Stimulated activated naive CD8-positive, alpha-beta T cell treated with anti-CD3 and anti-CD28 coated beads, Interleukin-15, amount 100 ng/mL, for 72 hours (primary cell): ENCODE measurements around the gene ACRBP.

Experiments
- ATAC-seq: fragments of 150-1000 bp; cut with Tn5 transposase; 2 replicates; pipeline ENCODE4 v1.10.0; 2021; ENCODE audit warnings: mild to moderate bottlenecking, moderate library complexity
- DNase-seq, 2 donors: peaks; one replicate each; pipeline ENCODE4 v3.0.0; 2021 to 2022
- H3K27ac Mint-ChIP-seq, 2 donors: one replicate each; pipeline ENCODE4 v1.8.0; 2022; ENCODE audit warnings: mild to moderate bottlenecking in 2 of 2, mixed read lengths in 2 of 2, moderate library complexity in 2 of 2
- H3K27me3 Mint-ChIP-seq: one replicate; pipeline ENCODE4 v1.8.0; 2022; ENCODE audit warnings: mixed read lengths
- H3K4me1 Mint-ChIP-seq: one replicate; pipeline ENCODE4 v1.8.0; 2022; ENCODE audit warnings: mild to moderate bottlenecking, mixed read lengths
- H3K4me3 Mint-ChIP-seq, 2 donors: one replicate each; pipeline ENCODE4 v1.8.0; 2022; ENCODE audit warnings: mild to moderate bottlenecking in 2 of 2, mixed read lengths in 2 of 2, moderate library complexity in 1 of 2
- H3K9me3 Mint-ChIP-seq, 2 donors: one replicate each; pipeline ENCODE4 v1.8.0; 2022; ENCODE audit warnings: mixed read lengths in 2 of 2

ACRBP gene

DNA sequence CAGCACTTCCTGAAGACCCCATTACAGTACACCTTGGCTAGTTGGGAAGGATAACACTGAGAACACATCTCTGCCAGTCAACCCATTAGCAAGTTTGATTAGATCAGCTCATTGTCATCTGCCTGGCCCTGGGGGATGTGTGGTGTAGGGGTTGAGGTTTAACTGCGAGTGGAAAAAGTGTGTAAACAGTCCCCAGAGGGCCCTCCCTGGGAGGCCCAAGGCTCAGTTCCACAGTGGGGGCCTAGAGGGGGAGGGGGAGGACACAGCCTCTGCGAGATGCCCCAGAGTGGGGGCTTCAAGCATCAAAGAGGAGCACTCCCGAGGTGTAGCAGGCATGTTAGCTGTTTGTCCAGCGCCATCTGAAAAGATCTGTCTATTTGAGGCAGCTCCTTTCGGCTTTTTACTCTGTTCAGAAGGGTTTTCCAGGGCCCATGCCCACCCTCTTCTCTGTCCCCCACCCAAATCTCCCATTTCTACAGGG is 11.8 kb downstream of the ACRBP start:
- no peaks in the 10 kb centered on the region for H3K27me3 Mint-ChIP-seq
- peaks cover 80% of the 10 kb centered on the region for H3K4me1 Mint-ChIP-seq
- peak overlapping the region; percentile 85 to 88 for H3K4me3 Mint-ChIP-seq
- DNase-seq (peak; percentile 70 to 82), ATAC-seq (peak; percentile 91)
- no peaks in the 10 kb centered on the region for H3K9me3 Mint-ChIP-seq
- peak overlapping the region; percentile 93 to 97 for H3K27ac Mint-ChIP-seq

DNA sequence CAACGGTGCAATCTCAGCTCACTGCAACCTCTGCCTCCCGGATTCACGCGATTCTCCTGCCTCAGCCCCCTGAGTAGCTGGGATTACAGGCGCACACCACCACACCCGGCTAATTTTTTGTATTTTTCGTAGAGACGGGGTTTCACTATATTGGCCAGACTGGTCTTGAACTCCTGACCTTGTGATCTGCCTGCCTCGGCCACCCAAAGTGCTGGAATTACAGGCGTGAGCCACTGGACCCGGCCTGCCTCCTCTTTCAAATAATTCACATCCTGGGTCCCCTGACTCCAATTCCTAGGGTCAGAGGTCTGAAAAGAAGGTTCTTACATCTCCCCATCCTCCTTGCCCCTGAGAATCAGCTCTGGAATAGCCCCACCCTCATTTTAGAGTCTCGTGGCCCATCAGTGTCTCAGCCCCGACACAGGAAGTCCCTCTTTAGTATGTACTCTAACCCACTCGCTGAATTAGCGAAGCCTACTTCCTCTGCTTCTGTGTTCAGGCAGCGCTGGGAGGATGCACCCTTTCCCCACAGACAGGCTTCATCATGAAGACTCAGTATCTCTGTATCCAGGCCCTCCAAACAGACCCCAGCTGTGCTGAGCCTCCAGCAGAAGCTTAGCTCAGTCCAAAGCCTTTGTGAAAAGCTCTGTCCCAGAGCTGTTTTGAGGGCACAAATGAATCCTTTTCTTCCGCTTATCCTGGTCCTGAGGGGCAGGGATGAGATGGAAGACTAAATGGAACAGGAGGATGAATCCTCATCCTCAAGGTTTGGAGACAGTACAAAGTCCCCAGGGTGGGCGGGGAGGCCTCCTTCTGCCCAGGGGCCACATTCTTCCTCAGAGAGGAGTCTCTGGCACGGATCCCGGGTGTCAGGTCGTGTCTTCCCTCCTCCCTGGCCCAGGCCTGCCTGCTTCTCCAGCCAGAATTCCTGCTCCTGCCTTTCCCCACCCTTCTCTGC is 14.9 kb downstream of the ACRBP start:
- H3K9me3 Mint-ChIP-seq: no peaks in the 10 kb centered on the region
- H3K27ac Mint-ChIP-seq: peak overlapping the region; percentile 98 to 99
- H3K4me3 Mint-ChIP-seq: peak overlapping the region; percentile 83 to 92
- H3K4me1 Mint-ChIP-seq: peaks cover 77% of the 10 kb centered on the region
- DNase-seq: peak; percentile 52 to 63
- peak; percentile 67 for ATAC-seq
- H3K27me3 Mint-ChIP-seq: no peaks in the 10 kb centered on the region

DNA sequence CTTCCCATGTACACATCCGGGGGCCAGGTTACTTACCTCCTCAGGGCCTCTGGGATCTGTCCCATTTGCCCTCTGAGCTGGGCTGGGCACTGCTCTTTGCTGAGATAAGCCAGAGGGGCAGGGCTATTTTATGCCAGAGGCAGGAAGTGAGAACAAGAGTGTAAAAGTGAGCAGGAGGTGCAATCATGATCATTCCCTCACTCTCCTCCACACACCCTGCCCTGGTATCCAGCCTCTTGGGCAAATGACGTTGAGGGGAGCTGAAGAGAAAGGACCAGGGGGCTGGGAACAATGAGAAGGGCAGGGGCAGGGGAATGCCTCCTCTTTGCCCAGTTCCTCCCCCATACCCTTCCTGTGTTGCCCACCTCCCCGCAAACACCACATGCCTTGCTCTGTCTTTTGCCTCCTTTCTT is 15.7 kb downstream of the ACRBP start:
- no peaks in the 10 kb centered on the region for H3K9me3 Mint-ChIP-seq
- peak overlapping the region; percentile 83 to 92 for H3K4me3 Mint-ChIP-seq
- H3K4me1 Mint-ChIP-seq: peaks cover 82% of the 10 kb centered on the region
- no peaks in the 10 kb centered on the region for H3K27me3 Mint-ChIP-seq
- no peak for DNase-seq
- peak; percentile 24 for ATAC-seq
- peak overlapping the region; percentile 98 to 99 for H3K27ac Mint-ChIP-seq

DNA sequence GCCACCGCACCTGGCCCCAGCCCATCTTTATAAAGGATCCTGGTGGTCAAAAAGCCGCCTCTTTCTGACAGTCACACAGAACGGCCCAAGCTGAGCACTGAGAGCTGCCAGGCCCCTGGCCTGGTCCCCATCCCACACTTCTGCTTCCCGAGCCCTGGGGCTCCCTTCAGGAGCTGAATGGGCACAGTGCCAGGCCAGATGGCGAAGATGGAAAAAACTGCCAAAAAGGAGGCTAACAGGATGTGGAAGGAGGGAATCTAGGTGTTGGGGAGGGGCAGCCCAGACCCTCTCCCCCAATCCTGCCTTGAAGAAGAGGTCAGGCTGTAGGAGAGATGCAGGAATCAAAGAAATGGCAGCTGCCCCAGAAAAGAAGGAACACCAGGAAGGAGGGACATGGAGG is 16.5 kb downstream of the ACRBP start:
- no peak for ATAC-seq
- Mint-ChIP-seq H3K9me3 (no peaks in the 10 kb centered on the region), H3K4me1 (peaks cover 79% of the 10 kb centered on the region), H3K4me3 (peak overlapping the region; percentile 83 to 92), H3K27ac (peak overlapping the region; percentile 53 to 98), H3K27me3 (no peaks in the 10 kb centered on the region)
- no peak for DNase-seq

DNA sequence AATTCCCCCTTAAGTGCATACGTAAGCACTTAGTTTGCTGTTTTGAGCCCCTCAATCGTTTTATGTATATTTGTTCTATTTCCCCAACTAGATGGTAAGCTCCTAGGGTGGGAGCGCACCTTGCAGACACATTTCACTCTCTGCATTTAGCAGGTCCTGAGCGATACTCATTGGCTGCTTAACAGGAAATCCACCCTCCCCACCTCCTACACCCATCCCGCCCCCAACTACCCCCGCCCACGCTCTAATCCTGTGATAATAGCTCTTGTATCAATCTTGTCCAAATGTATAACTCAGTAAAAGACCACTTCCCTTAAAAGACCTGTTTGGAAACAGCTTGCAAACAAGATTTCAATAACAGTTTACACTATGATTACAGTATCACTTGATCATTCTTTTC is 19.6 kb downstream of the ACRBP start:
- no peak for DNase-seq
- Mint-ChIP-seq H3K9me3 (no peaks in the 10 kb centered on the region), H3K4me1 (peaks cover 55% of the 10 kb centered on the region), H3K27ac (peak overlapping the region; percentile 84 to 89), H3K4me3 (peak overlapping the region; percentile 75 to 84), H3K27me3 (no peaks in the 10 kb centered on the region)
- ATAC-seq: peak; percentile 71

DNA sequence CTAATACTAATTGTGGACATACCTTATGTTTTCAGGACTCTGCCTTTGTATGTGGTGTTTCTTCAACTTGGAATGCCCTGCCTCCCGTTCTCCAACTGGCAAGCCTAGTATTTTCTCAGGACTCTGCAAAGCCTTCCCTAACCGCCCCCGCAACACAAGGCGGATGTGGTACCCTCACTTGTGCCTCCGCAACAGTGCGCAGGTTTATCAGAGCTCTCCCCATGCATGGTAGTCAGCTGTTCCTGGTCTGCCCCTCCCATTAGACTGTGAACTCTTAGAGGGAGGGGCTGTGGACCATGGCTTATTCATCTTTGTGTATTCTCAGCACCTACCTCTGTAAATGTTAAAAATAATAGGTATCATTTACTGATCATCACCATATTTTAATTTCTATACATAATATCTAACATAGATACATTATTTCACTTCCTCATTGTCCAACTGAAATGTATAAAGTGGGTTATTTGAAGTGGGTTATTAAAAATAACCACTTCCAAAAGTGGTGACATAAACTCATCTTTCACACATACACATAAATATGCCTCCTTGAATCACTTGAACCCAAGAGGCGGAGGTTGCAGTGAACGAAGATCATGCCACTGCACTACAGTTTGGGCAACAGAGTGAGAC is 20.5 kb downstream of the ACRBP start:
- H3K27me3 Mint-ChIP-seq: no peaks in the 10 kb centered on the region
- ATAC-seq (peak; percentile 52), DNase-seq (no peak)
- no peaks in the 10 kb centered on the region for H3K9me3 Mint-ChIP-seq
- H3K27ac Mint-ChIP-seq: peak overlapping the region in 1 of 2 donors; percentile 73
- peaks cover 47% of the 10 kb centered on the region for H3K4me1 Mint-ChIP-seq
- peak overlapping the region; percentile 20 to 75 for H3K4me3 Mint-ChIP-seq

DNA sequence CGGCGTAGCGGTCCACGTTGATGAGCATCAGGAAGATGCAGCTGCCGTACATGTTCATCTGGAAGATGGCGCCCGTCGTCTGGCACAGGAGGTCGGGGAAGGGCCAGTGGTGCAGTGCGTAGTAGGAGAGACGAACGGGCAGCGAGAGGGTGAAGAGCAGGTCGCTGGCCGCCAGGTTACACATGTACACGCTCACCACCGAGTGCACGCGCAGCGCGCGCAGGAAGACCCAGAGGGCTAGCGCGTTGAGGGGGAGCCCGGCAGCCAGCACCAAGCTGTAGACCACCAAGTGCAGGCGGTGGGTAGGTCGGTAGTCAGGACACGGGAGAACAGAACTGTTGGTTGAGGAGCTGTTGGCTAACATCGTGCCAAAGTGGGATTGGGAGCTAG is 26.4 kb downstream of the ACRBP start:
- Mint-ChIP-seq H3K4me1 (peaks cover 23% of the 10 kb centered on the region), H3K27ac (peak overlapping the region in 1 of 2 donors; percentile 90), H3K27me3 (no peaks in the 10 kb centered on the region), H3K4me3 (peak overlapping the region; percentile 17 to 62), H3K9me3 (no peaks in the 10 kb centered on the region)
- DNase-seq (no peak), ATAC-seq (no peak)

DNA sequence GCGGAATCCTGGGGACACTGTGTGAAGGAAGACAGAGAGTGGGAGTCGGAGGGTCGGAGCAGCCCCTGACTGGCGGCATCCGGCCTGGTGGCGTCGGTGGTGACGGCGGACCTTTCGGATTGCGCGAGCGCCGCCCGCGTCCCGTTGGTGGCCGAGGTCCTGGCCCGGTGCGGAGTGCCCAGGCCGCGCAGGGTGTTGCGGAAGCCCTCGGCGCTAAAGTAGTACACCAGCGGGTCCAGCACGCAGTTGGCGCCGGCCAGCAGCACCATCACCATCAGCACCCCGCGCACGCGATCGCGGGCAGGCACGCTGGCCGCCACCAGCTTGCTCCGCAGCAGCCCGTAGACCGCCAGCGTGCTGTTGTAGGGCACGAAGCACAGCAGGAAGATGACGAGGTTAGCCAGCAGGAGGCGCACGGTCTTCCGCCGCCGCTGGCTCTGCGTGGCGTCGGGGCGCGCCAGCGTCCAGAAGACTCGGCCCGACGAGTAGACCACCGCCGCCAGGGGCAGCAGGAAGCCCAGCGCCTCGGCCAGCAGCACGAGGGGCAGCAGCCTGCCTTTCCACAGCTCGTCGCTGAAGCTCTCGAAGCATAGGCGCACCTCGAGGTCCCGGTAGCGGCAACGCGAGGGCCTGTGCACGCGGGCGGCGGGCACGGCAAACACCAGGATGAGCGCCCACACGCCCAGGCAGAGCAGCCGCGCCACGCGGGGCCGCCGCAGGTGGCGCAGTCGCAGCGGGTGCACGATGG is 26.9 kb downstream of the ACRBP start:
- H3K4me1 Mint-ChIP-seq: peaks cover 23% of the 10 kb centered on the region
- no peaks in the 10 kb centered on the region for H3K9me3 Mint-ChIP-seq
- DNase-seq (peak; percentile 57), ATAC-seq (peak; percentile 81)
- peak overlapping the region; percentile 49 to 62 for H3K4me3 Mint-ChIP-seq
- H3K27ac Mint-ChIP-seq: peak overlapping the region in 1 of 2 donors; percentile 90
- H3K27me3 Mint-ChIP-seq: no peaks in the 10 kb centered on the region

DNA sequence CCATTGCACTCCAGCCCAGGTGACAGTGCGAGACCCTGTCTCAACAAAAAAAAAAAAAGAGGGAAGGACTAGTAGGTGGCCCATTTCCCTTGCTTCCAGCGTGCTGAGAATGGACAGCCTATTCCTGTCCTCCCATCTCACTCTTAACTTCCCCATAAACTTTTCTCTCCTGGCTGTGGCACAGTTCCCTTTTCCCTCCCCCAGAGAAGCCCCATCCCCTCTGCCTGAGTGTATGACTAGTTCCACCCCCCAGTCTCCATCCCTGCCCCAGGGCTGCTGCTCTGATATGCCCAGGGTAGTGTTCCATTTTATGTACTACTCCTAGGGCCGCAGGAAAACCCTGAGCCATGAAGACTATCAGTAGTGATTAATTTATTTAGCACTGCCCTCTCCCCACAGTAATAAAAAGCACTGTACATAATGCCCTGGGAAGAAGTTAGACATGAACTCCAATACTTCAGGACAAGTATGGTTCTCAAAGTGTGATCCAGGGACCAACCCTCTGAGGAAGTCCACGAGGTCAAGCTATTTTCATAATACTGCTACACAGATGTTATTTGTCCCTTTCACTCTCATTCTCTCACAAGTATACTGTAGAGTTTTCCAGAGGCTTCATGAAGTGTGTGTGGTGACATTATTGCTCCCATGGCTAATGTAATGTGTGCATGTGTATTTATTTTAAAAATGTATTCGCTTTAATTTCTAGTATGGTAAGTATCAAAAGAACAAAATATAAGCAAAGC is 28.6 kb downstream of the ACRBP start:
- no peak for ATAC-seq
- H3K27ac Mint-ChIP-seq: no peak overlapping the region

DNA sequence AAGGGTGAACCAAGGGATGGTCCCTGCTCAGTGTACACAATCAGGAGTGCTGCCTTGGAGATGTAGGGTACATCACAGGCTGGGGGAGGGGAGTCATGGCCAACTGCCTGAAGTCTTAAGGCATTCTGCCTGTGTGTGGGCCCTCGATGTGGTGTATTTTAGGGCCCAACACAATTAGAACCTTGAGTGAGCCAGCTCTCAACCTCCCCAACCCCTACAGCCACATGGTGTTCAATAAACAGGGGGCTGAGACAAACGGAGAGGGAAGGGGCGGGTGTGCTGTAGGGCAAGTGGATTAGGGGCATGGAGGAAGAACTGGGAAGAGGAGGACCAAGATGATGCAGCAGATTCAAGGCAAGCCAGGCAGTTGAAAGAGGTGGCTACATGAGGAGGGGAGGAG is 31.4 kb downstream of the ACRBP start:
- H3K9me3 Mint-ChIP-seq: no peaks in the 10 kb centered on the region
- H3K27ac Mint-ChIP-seq: no peak overlapping the region
- peaks cover 53% of the 10 kb centered on the region for H3K4me1 Mint-ChIP-seq

More for the DNA sequence above, 28.6 kb downstream of the ACRBP start:
- H3K4me1 Mint-ChIP-seq: peaks cover 36% of the 10 kb centered on the region
- H3K4me3 Mint-ChIP-seq: no peak overlapping the region
- no peaks in the 10 kb centered on the region for H3K9me3 Mint-ChIP-seq
- no peak for DNase-seq
- H3K27me3 Mint-ChIP-seq: no peaks in the 10 kb centered on the region

DNA sequence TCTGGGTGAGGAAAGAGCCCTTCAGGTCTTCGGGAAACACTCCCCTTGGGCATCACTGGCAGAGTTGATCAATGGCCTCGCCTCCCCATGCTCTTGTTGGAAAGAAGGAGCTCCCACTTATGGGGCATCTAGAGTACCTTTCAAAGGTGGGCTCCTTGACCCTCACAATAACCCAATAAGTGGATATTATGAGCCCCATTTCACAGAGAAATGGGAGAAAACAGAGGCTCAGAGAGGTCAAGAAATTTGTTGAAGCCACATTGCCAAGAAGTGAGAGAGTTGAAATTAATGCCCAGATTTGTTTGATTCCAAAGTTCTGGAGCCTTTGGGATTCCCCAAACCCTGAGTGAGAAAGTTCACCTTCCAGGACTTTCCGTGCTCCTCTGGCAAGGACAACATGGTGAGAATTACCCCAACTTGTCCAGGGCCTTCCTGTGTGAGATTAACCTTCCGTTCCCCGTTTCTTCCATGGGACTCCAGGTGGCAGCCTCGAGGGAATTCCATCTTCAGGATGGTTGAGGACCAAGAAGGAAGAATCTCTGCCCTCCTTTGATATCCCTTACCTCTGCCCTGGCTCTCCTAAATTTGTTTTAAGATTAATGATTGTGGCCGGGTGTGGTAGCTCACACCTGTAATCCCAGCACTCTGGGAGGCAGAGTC is 32.6 kb downstream of the ACRBP start:
- H3K9me3 Mint-ChIP-seq: no peaks in the 10 kb centered on the region
- no peak for DNase-seq
- no peak for ATAC-seq
- no peak overlapping the region for H3K4me3 Mint-ChIP-seq
- no peak overlapping the region for H3K27ac Mint-ChIP-seq
- H3K4me1 Mint-ChIP-seq: peaks cover 52% of the 10 kb centered on the region
- H3K27me3 Mint-ChIP-seq: no peaks in the 10 kb centered on the region

More for the DNA sequence above, 31.4 kb downstream of the ACRBP start:
- Mint-ChIP-seq H3K27me3 (no peaks in the 10 kb centered on the region), H3K4me3 (no peak overlapping the region)
- ATAC-seq: no peak
- no peak for DNase-seq

DNA sequence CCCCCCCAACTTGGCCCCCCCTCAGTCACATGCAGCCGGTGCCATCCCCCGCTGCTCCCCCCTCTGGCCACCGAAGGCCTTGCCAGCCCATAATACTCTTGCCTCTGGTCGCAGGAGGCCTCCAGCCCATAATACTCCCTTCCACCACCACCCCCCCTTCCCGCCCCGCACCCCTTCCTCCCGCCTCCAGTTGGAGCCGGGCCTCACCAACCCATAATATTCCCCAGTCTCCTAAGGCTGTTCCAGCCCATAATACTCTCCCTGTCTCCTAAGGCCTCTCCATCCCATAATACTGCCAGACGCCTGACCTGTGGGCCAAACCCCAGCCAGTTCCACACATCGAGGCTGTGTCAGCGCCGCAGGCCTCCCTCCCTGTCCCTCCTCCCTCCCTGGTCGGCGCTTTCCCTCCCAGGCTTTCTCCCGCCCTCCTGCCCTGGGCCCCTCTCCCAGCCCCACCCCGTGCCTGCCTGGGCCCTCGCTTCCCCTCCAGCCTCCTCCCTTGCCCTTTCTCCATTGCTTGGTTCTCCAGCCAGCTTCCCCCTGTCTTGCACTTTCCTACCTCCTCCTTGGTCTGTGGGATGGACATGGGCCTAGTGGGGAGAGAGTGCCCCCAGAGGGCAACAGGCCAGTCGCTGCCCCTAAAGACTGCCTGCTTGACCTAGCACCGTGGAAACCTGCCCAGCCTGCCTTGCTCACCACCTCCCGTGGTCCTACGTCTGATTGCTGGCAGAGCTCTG is 33.3 kb downstream of the ACRBP start:
- H3K9me3 Mint-ChIP-seq: no peaks in the 10 kb centered on the region
- peak overlapping the region in 1 of 2 donors; percentile 31 for H3K4me3 Mint-ChIP-seq
- peaks cover 54% of the 10 kb centered on the region for H3K4me1 Mint-ChIP-seq

DNA sequence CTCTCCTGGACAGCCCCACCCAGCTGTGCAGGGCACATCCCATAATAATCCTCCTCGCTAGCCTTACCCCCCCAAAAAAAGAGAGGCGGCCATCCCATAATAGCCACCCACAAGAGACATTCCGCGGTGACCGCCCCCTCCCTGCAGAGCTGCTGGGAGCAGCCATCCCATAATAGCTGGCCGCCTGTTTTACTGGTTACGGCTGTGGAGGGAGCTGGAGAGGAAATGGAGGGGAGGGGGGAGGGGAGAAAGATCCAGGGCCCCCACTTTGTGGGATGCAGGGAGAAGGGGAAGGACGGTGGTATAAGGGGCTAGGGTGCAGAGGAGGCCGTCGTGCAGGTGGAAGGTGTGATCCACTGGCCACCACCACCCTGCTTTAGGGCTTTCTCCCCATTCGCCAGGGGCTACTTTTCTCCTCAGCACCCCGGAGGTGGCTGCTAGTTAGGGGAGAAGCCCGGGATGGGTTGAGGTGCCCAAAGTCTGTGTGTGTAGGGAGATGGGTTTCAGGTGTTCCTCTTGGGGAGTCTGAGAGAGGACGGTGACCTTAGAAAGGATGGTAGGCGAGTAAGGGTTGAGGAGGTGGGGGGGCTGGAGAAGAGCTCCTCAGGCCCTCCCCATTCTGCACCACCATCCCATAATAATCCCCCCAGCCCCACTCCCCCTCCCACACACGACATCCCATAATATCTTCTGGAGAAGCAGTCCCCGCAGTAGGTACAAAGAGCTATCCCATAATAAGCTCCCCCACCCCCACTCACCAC is 34.0 kb downstream of the ACRBP start:
- Mint-ChIP-seq H3K27ac (peak overlapping the region in 1 of 2 donors; percentile 45), H3K4me3 (no peak overlapping the region), H3K27me3 (no peaks in the 10 kb centered on the region), H3K9me3 (no peaks in the 10 kb centered on the region), H3K4me1 (peaks cover 54% of the 10 kb centered on the region)
- peak; percentile 7 for ATAC-seq
- DNase-seq: no peak

More for the DNA sequence above, 33.3 kb downstream of the ACRBP start:
- peak; percentile 56 for ATAC-seq
- Mint-ChIP-seq H3K27me3 (no peaks in the 10 kb centered on the region), H3K27ac (no peak overlapping the region)
- DNase-seq: peak; percentile 48 to 49
